NCI-H2107 treated with DMSO at 0.1 percent for 48 hours (cell line): ENCODE data around the gene RBP5.

Experiments
- DNase-seq: peaks from one replicate; lab custom pipeline; 2025; ENCODE audit not compliant: unreplicated experiment; lab: John Stamatoyannopoulos, UW

Gene RBP5

DNA sequence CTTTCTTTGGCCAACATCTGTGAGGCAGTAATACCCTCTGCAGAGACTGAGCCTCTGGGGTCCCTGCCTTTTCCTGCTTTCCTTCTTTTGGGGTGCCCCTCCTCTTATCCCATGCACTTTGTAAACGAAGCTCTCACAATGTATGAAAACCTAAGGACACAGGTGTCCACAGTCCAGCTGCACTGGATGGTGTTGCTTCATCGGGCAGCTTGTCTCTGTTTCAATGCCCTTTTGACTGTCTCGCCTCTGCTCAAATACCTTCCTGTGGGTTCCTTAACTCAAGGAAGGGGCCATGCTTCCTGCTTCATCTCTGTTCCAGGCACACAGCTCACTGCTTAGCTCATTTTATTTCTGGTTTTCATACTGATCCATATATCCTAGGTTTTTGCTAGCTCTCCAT lies 26.1 kb downstream of the RBP5 start:
- DNase-seq = no peak

DNA sequence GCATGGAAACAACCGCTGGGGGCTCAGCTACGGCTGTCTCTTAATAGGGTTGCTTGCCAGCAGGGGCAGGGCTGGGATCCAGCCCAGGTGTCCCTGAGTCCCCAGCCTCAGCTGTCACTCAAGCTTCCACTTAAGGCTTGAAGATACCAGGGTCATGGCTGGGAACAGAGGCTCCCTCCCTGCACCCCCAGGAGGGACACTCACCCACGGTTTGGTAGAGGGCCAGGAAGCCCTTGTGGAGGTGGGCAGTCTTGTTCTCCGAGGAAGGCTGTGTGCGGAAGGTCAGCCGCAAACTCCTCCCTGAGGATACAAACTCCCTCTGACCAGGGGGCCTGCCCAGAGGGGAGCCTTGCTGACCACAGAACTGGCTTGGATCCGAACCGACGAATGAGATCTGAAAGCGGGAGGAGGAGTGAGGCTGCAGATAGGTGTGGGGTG lies 27.0 kb downstream of the RBP5 start:
- no peak for DNase-seq

DNA sequence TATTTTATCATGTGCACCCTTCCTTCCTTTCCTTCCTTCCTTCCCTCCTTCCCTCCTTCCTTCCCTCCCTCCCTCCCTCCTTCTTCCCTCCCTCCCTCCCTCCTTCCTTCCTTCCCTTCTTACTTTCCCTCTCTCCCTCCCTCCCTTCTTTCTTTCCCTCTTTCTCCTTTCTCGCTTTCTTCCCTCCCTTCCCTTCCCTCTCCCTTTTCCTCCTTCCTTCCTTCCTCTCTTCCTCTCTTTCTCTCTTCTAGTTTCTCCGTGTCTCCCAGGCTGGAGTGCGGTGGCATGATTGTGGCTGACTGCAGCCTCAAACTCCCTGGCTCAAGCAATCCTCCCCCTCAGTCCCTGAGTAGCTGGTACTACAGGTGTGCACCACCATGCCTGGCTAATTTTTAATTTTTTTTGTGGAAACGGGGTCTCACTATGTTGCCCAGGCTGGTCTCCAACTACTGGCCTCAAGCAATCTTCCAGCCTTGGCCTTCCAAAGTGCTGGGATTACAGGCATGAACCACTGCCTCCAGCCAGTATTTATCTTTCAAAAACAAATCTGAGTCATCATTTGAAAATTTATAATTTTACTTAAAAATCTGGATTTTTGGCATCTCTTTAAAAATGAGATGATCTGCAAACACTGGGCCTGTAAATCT lies 27.5 kb downstream of the RBP5 start:
- no peak for DNase-seq

DNA sequence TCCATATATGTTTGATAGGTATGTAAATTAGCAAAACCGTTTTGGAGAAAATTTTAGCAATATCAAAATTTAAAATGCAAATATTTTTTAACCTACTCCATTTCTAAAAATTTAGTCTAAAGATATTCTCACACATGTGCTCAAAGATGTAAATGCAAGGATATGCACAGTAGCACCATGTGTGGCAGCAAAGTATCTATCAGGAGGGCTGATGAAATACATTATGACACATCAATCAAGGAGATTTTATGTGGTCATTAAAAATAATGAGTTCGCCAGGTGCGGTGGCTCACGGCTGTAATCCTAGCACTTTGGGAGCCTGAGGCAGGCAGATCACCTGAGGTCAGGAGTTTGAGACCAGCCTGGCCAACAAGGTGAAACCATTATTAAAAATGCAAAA lies 28.4 kb downstream of the RBP5 start:
- DNase-seq = peak; percentile 54

DNA sequence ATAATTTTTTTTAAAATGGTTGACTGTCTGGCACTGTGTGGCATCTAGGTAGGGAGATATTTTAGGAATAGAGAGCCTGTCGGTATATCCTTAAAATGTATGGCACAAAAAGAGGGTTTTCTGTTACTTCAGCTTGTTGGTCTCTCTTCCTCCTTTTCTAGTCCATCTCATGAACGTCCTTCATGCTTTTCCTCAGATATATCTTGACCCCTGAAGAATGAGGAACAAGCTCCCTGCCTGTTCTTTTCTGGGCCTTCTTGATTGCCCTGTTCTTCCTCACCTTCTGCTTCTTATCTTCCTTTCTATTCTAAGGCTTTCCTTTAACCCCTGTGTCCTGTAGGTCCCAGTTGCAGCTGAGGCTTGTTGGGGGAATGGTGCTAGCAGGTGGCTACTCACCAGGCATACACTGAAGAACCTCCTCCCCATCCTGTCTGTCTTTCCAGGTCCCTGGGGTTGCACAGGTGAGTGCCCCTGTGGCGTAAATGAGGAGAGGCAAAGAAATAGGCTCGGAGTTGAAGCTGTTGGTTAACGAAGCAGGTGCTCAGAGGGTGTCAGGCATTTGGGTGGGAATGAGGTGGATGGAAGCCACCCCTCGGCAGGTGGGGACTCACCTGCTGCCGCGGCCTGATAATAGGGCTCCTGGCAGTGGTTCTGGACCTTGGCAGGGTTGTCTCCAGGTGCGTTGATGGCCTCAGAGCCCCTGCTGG lies 29.2 kb downstream of the RBP5 start:
- peak; percentile 95 for DNase-seq

DNA sequence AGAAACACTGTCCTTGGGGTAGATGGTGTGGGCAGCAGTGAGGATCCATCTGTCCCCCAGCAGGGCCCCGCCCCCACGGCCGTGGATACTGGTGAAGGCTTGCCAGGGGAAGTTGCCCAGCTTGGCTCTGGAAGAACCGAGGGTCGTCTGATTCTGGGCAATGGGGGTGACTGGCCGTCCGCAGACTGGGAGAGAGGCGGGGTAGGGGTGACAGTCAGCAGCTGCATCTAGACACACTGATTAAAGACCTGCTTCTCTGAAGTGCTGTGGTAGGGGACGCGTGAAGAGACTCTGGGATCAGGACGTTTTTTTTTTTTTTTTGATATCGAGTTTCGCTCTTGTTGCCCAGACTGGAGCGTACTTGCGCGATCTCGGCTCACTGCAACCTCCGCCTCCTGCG lies 31.7 kb downstream of the RBP5 start:
- peak; percentile 84 for DNase-seq

DNA sequence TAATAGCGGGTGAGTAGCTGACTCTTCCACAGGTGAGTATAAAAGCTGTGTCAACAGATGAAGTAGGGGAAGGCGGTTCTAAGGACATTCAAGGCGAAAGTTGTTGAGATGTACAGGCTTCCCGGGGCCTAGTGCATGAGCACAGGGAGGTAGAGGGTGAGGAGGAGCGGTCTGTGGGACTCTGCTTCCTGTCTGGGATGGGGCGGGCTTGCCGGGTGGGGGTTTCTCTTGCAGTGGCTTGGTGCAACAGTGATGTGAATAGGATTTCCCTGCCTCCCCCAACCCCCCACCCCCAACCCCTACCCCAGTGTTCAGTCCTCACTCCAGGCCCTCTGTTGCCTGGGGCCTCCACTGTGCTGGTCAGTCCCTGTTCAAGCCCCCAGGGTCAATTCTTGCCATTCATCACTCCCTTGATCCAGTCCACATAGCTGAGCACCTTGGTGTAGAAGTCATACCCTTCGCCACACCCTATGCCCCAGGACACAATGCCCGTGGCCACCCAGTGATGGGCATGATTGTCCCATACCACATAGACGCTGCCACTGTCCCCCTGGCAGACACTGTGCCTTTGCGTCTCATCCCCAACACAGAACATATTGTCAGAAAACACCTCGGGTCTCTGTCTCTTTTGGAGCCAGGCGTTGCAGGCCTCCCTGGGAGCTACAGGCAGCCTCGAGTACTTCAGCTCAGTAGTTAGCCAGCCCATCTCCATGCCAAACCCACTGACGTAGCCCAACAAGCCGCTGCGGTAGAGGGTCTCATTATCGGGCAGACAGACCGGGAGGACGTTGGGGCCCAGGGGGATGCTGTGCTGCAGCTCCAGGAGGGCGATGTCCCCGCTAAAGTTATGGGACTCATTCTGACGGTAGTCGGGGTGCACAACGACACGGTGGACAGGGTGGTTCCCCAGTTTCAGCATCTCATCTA lies 32.4 kb downstream of the RBP5 start:
- DNase-seq = no peak

DNA sequence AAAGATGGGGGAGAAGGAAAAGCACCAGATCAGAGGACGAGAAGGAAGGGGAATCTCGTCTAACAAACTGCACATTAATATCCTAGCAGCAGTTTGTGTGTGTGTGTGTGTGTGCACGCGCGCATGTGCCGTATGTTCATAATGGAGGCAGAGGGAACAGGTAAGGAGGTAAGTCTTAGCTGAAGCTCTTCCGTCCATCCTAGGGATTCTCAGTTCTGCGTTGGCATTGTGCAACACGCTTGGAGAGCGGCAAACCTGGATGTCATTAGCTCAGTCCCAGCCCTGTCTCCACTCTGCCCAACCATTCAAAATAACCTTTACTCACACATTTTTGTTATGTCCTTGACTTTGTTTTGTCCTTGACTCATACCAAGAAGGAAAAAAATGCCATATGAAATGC lies 34.8 kb downstream of the RBP5 start:
- DNase-seq = no peak

DNA sequence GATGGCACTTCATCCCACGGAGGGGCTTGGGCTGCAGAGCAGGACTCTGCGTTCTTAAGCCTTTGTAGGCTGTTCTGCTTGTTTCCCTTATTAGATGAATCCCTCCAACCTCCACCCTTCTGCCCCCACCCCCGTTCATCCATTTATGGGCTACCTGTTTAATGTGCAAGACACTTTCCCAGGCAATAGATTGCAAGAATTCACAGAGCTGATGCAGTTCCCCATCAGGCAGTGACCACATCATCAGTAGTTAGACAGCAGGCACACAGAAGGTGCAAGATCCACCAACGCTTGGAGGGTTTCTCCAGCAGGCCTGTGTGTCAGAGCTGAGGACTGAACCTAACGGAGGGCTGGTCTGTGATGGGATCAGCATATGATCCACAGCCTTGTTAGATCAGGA lies 35.2 kb downstream of the RBP5 start:
- no peak for DNase-seq

DNA sequence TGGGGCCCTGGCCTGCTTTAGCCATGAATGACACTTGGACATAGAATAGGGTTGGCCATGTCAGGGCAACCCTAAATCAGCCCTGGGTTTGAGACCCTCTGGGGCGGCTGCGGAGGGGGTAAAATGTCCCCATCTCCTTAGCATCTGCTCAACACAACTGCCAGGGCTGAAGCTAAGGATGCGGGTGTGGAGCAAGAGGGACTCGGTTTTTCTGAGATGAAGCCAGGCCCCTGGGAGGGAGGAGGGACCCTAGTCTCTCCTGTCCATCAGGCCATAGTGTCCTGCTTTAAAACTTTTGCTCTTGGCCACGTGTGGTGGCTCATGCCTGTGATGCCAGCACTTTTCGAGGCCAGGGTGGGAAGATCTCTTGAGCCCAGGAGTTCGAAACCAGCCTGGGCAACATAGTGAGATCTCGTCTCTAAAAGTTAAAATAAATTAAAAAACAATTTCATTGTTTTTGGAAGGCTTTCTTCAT lies 35.7 kb downstream of the RBP5 start:
- no peak for DNase-seq

DNA sequence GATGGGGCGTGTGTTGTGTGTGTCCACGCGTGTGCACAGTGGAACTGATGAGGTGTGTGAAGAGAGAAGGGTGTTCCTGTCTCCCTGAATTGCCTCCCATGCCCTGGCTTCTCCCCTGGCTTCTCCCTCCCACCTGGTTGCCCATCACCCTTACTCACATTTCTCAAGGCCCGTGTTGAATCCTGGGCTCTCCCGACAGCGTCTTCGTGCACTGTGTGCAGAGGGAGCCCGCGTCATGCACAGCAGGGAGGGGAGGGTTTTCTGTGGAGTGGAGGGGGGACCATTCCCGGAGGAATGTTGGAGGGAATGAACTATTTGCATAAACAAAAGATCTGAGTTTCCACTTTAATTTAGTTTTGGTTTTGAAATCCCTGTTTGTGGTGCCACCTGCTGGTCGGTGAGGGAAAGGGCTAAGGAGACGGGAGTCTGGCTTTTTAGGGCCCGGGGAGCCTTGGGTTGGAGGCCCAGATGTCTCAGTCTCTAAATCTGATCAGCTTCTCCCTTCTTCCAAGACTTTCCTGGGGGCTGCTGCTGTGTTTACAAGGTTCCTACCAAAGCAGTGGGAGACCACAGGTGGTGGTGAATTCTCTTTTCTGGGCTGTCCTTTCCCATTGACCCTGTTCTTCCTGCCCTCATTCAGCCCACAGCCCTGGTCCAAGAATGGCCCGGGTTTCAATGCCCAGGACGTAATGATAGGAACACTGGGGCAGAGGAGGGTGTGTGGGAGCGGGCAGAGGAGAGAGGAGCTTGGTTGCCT lies 36.3 kb downstream of the RBP5 start, which contains the start of gene C1R:
Gene C1R (minus strand): TSS at position 217 of the 757 bp plus-strand sequence. CDS start 57 bp downstream, at position 160.
- peak; percentile 53 for DNase-seq

DNA sequence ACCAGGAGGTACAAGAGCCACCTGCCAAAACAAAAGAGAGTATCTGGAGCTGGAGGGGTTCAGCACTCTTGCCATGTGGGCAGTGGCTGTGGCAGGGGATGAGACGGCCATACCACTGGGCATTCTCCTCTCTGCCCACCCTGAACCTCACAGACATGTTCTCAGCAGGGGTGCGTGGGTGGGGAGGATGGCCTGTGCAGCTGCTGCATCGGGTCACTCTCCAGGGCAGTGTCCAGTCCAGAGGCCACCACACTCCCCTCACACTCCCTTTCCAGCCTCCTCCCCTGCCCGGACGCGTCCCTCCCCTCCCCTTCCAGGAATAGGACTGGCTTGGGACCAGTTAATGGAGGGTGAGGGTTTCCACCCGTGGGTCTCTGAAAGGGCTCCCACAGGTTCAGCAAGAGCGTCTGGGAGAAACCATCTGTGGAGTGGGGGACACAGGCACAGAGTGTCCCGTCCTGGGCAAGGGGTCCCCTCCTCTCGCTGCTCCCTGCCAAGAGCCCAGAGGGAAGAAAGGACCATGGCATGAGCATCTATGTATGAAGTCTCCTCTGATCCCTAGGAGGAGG lies 36.9 kb downstream of the RBP5 start:
- DNase-seq = no peak

DNA sequence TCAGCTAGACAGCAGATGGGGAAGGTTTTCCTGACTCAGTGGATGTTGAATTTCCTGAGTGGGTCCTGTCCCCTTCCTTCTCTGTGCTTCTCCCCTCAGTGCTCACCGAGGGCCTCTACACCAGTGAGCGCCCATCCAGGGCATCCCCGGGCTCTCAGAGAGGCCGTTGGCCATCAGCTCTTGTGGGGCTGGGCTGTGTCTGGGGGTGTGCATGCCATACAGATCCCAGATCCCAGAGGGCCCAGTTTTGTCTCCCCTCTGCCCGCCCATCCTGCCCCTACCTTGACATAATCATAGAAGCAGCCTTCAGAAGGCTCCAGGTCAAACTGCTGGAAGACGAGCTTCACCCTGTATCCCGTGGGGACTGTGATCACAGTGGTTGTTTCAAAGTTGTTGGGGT lies 37.5 kb downstream of the RBP5 start:
- no peak for DNase-seq

DNA sequence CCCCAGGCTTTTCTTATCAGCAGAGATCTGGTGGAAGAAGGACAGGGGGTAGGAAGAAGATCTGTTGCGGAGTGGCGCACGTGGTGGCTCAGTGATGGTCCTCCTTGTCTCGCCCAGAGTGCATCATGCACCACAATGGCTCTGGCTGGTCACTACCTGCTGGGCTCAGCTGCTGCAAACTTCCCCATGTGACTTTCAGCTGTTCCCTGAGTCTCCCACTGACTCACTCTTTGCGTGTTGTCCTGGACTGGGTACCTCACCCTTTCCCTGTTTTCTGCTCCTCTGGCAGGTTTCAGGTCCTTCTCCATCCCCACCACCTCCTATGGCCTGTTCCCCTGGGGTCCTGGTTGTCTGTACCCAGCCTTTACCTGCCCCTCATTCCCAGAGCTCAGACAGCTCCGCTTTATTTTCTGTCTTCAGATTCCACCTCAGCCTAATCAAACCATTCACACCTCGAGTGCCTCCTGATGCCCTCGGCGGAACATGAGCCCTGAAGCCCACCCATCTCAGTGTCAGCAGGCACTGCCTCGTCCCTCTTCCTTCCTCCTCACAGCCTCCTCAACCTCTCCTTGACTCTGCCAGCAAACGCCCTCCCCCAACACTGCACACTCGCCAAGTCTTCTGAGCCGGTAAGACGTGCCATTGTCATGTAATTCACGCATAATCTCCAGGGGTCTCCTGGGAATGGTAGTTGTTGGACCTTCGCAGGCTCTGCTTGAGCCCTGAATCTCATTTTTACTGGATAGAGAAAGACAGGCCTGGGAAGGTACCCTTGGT lies 38.3 kb downstream of the RBP5 start:
- no peak for DNase-seq

DNA sequence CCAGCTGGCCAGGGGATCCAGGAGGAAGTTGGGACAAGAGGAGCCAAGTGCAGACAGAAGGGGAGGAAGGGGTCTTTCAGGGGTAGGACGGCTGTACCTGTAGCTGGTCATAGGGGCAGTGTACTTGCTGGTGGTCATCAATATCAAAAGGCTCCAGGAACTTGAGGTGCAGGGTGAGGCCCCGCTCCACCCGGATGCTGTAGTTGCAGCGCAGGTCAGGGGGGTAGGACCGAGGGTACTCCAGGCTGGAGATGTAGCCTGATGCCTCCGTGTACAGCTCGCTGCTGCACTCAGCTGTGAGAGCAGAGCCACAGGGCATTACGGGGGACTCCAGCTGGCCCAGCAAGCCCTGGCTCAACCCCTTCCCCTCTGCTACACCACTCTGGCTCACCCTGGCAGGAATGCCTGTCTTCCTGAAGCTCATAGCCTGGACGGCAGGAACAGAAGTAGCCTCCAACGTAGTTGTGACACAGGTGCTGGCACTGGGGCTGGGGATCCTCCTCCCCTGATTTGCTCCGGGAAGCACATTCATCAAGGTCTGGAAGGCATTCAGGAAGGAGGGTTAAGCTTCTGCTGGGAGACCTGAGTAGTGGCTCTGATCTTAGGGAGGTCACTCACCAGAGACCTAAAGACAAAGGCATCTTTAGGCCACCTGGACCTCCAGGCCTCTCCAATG lies 39.4 kb downstream of the RBP5 start:
- DNase-seq = no peak

DNA sequence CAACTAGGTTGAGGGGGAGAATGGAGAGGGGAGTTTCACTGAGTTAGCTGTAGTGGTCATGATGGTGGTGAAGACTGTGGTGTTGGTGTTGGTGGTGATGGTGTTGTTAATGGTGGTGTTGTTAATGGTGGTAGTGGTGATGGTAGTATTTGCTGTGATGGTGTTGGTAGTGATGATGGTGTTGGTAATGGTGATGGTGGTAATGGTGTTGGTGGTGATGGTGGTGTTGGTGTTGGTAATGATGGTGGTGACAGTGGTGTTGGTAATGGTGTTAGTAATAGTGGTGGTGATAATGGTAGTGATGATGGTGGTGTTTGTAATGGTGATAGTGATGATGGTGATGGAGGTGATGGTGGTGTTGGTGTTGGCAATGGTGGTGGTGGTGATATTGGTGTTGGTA lies 45.6 kb downstream of the RBP5 start:
- no peak for DNase-seq

DNA sequence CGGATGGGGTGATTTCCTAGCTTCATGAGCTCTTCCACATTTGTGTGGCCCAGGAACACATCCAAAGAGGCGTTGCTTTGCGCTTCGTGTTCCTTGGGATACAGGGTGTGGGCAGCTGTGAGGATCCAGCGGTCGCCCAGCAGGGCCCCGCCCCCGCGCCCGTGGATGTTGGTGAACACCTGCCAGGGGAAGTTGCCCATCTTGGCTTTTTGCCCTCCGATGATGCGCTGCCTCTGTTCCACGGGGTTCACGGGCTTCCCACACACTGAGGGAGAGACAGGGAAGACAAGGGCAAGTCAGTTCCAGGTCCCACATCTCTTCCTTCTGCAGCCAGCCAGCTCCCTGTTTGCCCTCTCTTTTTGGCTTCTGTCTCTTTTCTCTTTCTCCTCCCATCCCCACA lies 47.7 kb downstream of the RBP5 start:
- no peak for DNase-seq

DNA sequence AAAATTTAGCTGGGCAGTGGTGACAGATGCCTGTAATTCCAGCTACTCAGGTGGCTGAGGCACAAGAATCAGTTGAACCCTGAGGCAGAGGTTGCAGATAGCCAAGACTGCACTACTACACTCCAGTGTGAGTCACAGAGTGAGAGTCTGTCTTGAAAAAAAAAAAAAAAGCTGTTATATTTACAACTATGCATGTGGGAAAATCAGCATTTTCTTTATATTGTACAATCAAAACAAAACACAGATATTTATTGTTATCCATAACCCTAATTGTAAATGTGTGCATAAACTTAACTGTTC lies 48.9 kb downstream of the RBP5 start:
- no peak for DNase-seq

DNA sequence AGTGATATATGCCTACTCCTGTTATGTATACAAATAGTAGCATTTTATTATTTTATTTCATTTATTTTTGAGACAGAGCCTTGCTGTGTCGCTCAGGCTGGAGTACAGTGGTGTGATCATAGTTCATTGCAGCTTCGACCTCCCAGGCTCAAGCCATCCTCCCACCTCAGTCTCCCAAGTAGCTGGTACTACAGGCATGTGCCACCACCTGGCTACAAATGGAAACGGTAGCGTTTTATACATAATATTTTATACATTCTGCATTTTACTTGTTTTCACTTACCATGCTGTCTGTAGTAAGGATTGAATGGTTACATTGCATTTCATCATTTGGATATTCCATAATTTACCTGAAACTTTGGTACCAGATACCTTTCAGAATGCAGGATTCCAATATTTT lies 50.5 kb downstream of the RBP5 start:
- DNase-seq = no peak
